Activated CD4-positive, alpha-beta T cell treated with anti-CD3 and anti-CD28 coated beads for 36 hours (primary cell): ENCODE data around the gene PHKA1. TPM values are rescaled to one million over a fixed set of nuclear protein-coding genes. Genes with fewer than 3 reads are reported as not detected.
"Not testable (repeated sequence)": the region's sequence is repeated elsewhere in the genome, so short reads cannot be mapped to it uniquely, and the experiment has no call there.

Source experiments
- ATAC-seq: fragments of 200-7000 bp; cut with Tn5 transposase; one replicate; pipeline ENCODE4 v1.10.0; 2021; ENCODE audit warnings: mild to moderate bottlenecking, moderate library complexity
- CTCF ChIA-PET: fragments of 350-600 bp; sonication (Branson Sonifier 250); formaldehyde crosslinking; loops from one replicate; lab custom pipeline; 2021; ENCODE audit warnings: antibody characterized with exemption; lab: Charles Lee
- POLR2A ChIA-PET: fragments of 350-600 bp; sonication (Branson Sonifier 250); formaldehyde crosslinking; loops from one replicate; lab custom pipeline; 2021; ENCODE audit warnings: antibody characterized with exemption, inconsistent platforms; lab: Charles Lee
- DNase-seq: peaks from one replicate; pipeline ENCODE4 v3.0.0-alpha.2; 2020
- H3K27ac Mint-ChIP-seq: one replicate; pipeline ENCODE4 v1.8.0; 2021; ENCODE audit warnings: mixed read lengths
- H3K27me3 Mint-ChIP-seq: one replicate; pipeline ENCODE4 v1.8.0; 2021; ENCODE audit warnings: mixed read lengths
- H3K36me3 Mint-ChIP-seq: one replicate; pipeline ENCODE4 v1.8.0; 2021; ENCODE audit warnings: low read depth, mixed read lengths
- H3K4me1 Mint-ChIP-seq: one replicate; pipeline ENCODE4 v1.8.0; 2021; ENCODE audit warnings: mixed read lengths
- H3K4me3 Mint-ChIP-seq: one replicate; pipeline ENCODE4 v1.8.0; 2021; ENCODE audit warnings: mild to moderate bottlenecking, moderate library complexity, mixed read lengths
- H3K9me3 Mint-ChIP-seq: one replicate; pipeline ENCODE4 v1.8.0; 2021; ENCODE audit warnings: low read depth, mixed read lengths
- intact Hi-C, 2 experiments: fragments of 100-400 bp; cut with DNase I in 1 of 2; cut with micrococcal nuclease in 1 of 2; formaldehyde crosslinking; loops; one replicate each; pipeline versions ENCODE4 v1.14.2 to v1.15.1; 2022 to 2024; cut with DNase I, micrococcal nuclease
- total RNA-seq, 2 experiments: library from RNA; stranded (reverse); gene quantifications; one replicate each; pipeline ENCODE4 v1.2.3, GENCODE V29; 2021

Gene PHKA1
- total RNA-seq, 2 experiments from 2014 or later, result 8.7 to 9.4 TPM

DNA sequence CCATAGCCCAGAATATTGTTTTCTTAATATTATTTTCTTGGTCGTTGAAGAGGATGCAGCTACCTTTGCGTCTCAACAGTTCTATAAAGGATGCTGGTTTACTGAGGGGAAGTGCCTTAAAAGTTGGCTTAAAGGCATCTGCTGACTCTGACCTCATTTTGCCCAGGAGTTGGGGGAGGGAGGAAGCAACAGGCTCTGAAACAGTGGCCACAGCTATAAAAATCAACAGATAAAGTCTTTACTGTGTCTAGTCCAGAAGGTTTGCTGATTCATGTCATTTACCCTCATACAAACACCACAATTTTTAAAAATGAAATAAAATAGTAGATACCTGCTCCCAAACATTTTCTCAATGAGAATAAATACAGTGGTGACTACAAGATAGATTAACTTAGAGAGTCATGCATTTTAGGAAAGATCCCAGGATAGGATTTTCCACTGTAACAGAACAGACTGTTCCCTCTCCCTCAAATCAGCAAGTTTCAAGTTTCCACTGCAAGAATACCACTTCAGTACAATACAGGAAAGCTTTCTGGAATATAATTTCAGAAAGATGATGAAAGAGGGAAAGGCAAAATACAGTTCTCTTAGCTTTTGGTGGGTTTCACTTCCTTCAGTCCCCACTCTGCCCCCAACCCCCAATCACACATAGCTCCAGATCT is 1.9 kb downstream of the PHKA1 start:
- intact Hi-C loops, result loop anchor here (5.0 kb wide), 3 partner anchors 90 to 435 kb away; partner anchors contain the start of genes HDAC8 (in 2 of the 2) and RPS4X (in 1 of the 2)
- peaks cover 3% of the 10 kb centered on the region for H3K27me3 Mint-ChIP-seq
- H3K9me3 Mint-ChIP-seq, result no peaks in the 10 kb centered on the region
- ChIA-PET POLR2A (interaction anchor here (0.7 kb wide), 1 partner anchor 1526 kb away, joined by 4 read pairs; no protein-coding TSS in a partner anchor), CTCF (no interaction called here)
- no peak for ATAC-seq
- H3K4me3 Mint-ChIP-seq, result peak overlapping the region; percentile 74
- H3K4me1 Mint-ChIP-seq, result peaks cover 13% of the 10 kb centered on the region
- H3K36me3 Mint-ChIP-seq, result peaks cover 6% of the 10 kb centered on the region
- DNase-seq, result no peak
- no peak overlapping the region for H3K27ac Mint-ChIP-seq

DNA sequence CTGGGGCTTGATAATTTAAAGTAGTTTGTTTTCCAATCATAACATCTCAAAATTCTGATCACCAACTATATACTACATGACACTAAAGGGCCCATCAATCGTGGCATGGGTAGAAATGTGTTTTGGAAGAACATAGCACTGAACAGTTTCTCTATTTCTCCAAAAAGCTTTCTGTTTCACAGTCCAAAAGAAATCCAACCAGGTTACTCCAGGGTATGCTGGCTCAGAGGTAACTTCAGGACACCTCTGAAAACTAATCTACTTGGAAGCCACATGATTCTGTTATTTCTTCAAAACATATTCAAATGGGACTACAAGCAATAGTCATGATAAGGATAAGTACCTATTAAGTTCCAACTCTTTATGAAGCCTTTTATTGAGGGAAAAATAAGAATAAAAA is 8.3 kb downstream of the PHKA1 start:
- peaks cover 3% of the 10 kb centered on the region for H3K4me1 Mint-ChIP-seq
- no peak overlapping the region for H3K27ac Mint-ChIP-seq
- no peak for DNase-seq
- ATAC-seq, result no peak
- H3K36me3 Mint-ChIP-seq, result peaks cover 13% of the 10 kb centered on the region
- no peaks in the 10 kb centered on the region for H3K9me3 Mint-ChIP-seq
- H3K27me3 Mint-ChIP-seq, result no peaks in the 10 kb centered on the region
- ChIA-PET CTCF (no interaction called here), POLR2A (no interaction called here)
- intact Hi-C loops, result loop anchor here in 1 of 2 experiments (10.0 kb wide), 1 partner anchor 61 kb away; no protein-coding TSS in a partner anchor
- H3K4me3 Mint-ChIP-seq, result no peak overlapping the region

DNA sequence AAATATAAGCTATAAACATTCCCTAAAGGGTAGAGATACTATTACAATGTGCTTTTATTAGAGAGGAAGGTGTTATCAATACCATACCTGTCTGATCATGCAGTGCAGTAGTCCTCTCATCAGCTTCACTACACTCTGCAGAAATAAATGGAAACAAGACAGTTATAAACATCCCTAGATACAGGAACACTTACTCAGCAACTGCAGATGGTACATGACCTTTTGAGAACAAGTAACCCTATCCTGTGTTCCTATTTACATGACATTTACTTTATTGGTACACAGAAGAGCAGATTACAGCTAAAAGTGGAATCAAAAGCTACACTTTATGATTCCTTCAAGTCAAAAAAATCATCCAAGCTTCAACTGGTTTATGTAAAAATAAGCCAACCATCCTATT is 9.0 kb downstream of the PHKA1 start:
- Mint-ChIP-seq H3K27me3 (no peaks in the 10 kb centered on the region), H3K9me3 (no peaks in the 10 kb centered on the region), H3K27ac (no peak overlapping the region), H3K4me1 (peaks cover 3% of the 10 kb centered on the region), H3K4me3 (no peak overlapping the region), H3K36me3 (peaks cover 13% of the 10 kb centered on the region)
- ATAC-seq (no peak), DNase-seq (no peak)
- ChIA-PET POLR2A (no interaction called here), CTCF (no interaction called here)
- intact Hi-C loops, result loop anchor here in 1 of 2 experiments (10.0 kb wide), 1 partner anchor 60 kb away; no protein-coding TSS in a partner anchor

DNA sequence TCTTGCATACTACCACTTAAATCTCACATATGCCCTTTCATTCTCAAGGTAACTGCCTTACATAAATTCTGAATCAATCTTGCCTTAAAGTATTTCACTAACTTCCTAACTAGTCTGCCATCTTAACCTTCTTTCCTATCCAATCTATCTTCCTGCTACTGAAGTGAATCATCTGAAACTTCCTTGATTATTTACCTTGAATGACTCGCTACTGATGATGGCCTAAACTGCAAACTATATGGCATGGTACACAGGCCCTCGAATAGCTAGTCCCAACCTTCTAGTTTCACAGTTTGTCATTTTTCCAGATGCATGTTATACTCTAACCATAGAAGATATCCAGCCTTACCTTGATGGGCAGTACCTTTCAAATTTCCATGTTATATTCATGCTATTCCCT is 19.9 kb downstream of the PHKA1 start:
- peaks cover 4% of the 10 kb centered on the region for H3K4me1 Mint-ChIP-seq
- CTCF ChIA-PET, result no interaction called here
- H3K4me3 Mint-ChIP-seq, result no peak overlapping the region
- H3K36me3 Mint-ChIP-seq, result peaks cover 5% of the 10 kb centered on the region
- H3K27me3 Mint-ChIP-seq, result no peaks in the 10 kb centered on the region
- no peaks in the 10 kb centered on the region for H3K9me3 Mint-ChIP-seq
- DNase-seq, result no peak
- ATAC-seq, result no peak
- POLR2A ChIA-PET, result no interaction called here
- no peak overlapping the region for H3K27ac Mint-ChIP-seq
- intact Hi-C loops, result no loop called here

DNA sequence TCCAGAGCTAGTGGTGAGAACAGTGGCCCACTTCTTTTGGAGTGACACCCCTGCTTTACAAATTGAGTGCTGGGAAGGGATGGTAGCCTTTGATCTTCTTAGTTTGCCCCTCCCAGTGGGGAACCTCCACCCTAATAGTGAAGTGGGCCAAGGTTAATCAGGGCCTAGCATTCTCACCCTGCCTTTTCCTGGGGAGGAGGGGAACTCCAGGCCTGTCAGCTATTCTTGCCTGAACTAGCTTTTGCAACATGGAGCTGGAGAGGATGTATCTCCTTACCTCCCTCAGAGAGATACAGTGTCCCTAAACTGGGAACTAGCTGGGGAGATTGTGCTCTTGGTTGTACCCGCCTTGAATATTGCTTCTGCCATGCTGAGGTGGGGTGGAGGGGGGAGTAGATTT is 20.6 kb downstream of the PHKA1 start:
- Mint-ChIP-seq H3K4me3 (no peak overlapping the region), H3K27ac (no peak overlapping the region), H3K4me1 (peaks cover 4% of the 10 kb centered on the region), H3K36me3 (peaks cover 5% of the 10 kb centered on the region), H3K9me3 (no peaks in the 10 kb centered on the region), H3K27me3 (no peaks in the 10 kb centered on the region)
- ChIA-PET POLR2A (no interaction called here), CTCF (no interaction called here)
- intact Hi-C loops, result no loop called here
- DNase-seq (no peak), ATAC-seq (no peak)

DNA sequence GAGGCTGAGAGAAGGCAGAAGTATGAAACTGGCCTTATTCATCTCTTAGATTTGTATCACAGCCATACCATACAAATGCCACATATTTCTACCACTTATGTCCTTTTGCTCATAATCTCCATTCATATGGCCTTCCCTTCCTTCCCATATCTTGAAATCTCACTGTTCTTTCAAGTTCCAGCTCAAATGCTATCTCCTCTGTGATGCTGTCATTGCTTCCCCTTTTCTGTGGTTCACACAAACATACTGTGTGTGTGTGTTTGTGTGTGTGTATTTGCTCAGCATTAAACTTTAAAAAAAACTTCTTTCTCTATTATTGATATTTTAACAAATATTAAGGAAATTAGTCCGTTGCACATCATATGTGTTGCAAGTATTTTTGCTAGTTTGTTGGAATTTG is 26.7 kb downstream of the PHKA1 start:
- intact Hi-C loops, result no loop called here
- H3K27me3 Mint-ChIP-seq, result no peaks in the 10 kb centered on the region

DNA sequence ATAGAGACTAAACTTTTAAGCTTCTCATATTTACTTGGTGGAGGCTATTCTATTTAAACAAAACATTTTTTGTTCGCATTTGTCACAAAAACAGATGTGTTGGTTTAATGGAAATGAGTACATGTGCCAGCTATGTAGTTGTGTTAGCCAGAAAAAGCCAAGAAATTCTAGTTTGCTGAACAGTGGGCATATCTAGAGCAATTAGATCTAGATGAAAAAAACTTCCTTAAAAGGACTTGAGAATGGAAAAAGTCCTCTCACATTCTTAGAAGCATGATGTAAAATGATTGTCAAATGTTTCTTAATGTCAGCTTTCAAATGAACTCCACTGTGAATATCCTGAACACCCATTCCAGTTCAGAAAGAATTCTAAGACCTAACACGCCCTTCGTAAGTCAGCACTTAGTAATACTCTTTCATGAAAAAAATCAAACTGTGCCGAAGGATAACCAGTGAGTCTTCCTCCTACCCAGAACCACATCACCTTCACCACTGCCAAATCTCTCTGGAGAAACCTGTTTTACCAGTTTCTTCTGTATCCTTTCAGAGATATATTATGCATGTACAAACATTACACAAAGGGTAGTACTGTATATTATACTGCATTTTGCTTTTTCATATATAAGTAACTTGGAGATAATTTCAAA is 28.2 kb downstream of the PHKA1 start:
- H3K4me1 Mint-ChIP-seq, result peaks cover 2% of the 10 kb centered on the region
- no peaks in the 10 kb centered on the region for H3K9me3 Mint-ChIP-seq
- intact Hi-C loops, result no loop called here
- no peak for ATAC-seq
- no peak for DNase-seq
- ChIA-PET CTCF (no interaction called here), POLR2A (no interaction called here)
- peaks cover 4% of the 10 kb centered on the region for H3K36me3 Mint-ChIP-seq
- no peaks in the 10 kb centered on the region for H3K27me3 Mint-ChIP-seq
- no peak overlapping the region for H3K4me3 Mint-ChIP-seq
- H3K27ac Mint-ChIP-seq, result no peak overlapping the region

More for the DNA sequence above, 26.7 kb downstream of the PHKA1 start:
- no peak overlapping the region for H3K4me3 Mint-ChIP-seq
- ChIA-PET POLR2A (no interaction called here), CTCF (no interaction called here)
- peaks cover 4% of the 10 kb centered on the region for H3K36me3 Mint-ChIP-seq
- no peak overlapping the region for H3K27ac Mint-ChIP-seq
- DNase-seq (no peak), ATAC-seq (no peak)
- no peaks in the 10 kb centered on the region for H3K9me3 Mint-ChIP-seq
- peaks cover 2% of the 10 kb centered on the region for H3K4me1 Mint-ChIP-seq

DNA sequence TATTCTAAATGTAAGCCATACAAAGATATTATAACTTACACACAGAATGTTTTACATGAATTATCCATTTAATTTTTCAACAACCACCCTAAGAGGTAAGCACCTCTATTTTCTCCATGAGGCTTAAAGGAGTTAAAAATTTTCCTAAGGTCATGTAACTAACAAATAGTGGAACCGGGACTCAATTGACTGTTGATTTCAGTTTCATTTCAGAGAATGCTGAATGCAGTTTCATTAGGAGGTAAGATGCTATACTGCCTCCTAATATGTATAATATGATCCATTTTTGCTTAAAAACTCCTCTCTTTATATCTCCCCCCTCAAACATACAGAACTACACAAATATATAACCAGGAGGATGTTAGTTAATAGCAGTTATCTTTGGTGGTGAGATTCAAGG is 29.1 kb downstream of the PHKA1 start:
- peaks cover 6% of the 10 kb centered on the region for H3K36me3 Mint-ChIP-seq
- CTCF ChIA-PET, result no interaction called here
- POLR2A ChIA-PET, result no interaction called here
- no peaks in the 10 kb centered on the region for H3K9me3 Mint-ChIP-seq
- H3K4me3 Mint-ChIP-seq, result no peak overlapping the region
- peaks cover 2% of the 10 kb centered on the region for H3K4me1 Mint-ChIP-seq
- no peak overlapping the region for H3K27ac Mint-ChIP-seq
- ATAC-seq, result no peak
- DNase-seq, result no peak
- intact Hi-C loops, result no loop called here
- H3K27me3 Mint-ChIP-seq, result no peaks in the 10 kb centered on the region

DNA sequence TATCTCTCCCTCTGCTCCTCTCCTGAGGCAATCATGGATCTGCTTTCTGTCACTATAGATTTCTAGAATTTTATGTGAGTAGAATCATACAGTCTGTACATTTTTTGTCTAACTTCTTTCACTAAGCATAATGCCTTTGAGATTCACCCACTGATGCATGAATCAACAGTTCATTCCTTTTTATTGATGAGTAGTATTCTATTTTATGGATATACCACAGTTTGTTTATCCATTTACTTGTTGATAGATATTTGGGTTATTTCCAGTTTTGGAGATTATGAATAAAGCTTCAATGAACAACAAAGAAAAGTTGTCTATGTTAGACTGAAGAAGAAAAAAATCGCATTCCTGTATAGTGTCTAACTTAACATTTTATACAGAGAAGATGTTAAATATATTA is 30.5 kb downstream of the PHKA1 start:
- H3K27ac Mint-ChIP-seq, result no peak overlapping the region
- ATAC-seq (no peak), DNase-seq (no peak)
- no peak overlapping the region for H3K4me3 Mint-ChIP-seq
- H3K9me3 Mint-ChIP-seq, result no peaks in the 10 kb centered on the region
- CTCF ChIA-PET, result no interaction called here
- intact Hi-C loops, result no loop called here
- H3K27me3 Mint-ChIP-seq, result no peaks in the 10 kb centered on the region
- peaks cover 12% of the 10 kb centered on the region for H3K36me3 Mint-ChIP-seq
- peaks cover 2% of the 10 kb centered on the region for H3K4me1 Mint-ChIP-seq
- POLR2A ChIA-PET, result no interaction called here

DNA sequence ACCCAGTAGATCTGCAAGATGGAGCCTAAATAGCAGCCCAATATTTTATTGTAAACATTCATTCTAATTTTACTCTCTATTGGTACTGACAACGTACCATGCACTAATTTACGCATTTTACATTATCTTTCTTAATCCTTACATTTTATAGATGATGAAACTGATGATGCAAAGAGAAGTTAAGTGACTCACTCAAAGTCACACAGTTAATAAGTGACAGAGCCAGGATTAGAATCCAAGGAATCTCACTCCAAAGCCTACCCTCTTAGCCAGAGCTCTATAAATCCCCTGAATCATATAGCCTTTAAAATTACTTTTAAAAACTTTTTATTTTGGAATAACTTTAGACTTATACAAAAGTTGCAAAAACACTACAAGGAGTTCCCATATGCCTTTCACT is 37.6 kb downstream of the PHKA1 start:
- H3K27me3 Mint-ChIP-seq, result no peaks in the 10 kb centered on the region
- no peaks in the 10 kb centered on the region for H3K4me1 Mint-ChIP-seq
- no peak for DNase-seq
- CTCF ChIA-PET, result no interaction called here
- H3K27ac Mint-ChIP-seq, result no peak overlapping the region
- peaks cover 15% of the 10 kb centered on the region for H3K36me3 Mint-ChIP-seq
- intact Hi-C loops, result no loop called here
- POLR2A ChIA-PET, result no interaction called here
- no peak for ATAC-seq
- no peak overlapping the region for H3K4me3 Mint-ChIP-seq
- H3K9me3 Mint-ChIP-seq, result no peaks in the 10 kb centered on the region

DNA sequence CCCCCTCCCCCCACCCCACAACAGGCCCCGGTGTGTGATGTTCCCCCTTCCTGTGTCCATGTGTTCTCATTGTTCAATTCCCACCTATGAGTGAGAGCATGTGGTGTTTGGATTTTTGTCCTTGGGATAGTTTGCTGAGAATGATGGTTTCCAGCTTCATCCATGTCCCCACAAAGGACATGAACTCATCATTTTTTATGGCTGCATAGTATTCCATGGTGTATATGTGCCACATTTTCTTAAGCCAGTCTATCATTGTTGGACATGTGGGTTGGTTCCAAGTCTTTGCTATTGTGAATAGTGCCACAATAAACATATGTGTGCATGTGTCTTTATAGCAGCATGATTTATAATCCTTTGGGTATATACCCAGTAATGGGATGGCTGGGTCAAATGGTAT is 40.2 kb downstream of the PHKA1 start:
- H3K27me3 Mint-ChIP-seq, CTCF ChIA-PET, ATAC-seq, H3K4me1 Mint-ChIP-seq, intact Hi-C loops, H3K27ac Mint-ChIP-seq, H3K9me3 Mint-ChIP-seq, H3K4me3 Mint-ChIP-seq, POLR2A ChIA-PET, DNase-seq: not testable (repeated sequence)
- peaks cover 11% of the 10 kb centered on the region for H3K36me3 Mint-ChIP-seq

DNA sequence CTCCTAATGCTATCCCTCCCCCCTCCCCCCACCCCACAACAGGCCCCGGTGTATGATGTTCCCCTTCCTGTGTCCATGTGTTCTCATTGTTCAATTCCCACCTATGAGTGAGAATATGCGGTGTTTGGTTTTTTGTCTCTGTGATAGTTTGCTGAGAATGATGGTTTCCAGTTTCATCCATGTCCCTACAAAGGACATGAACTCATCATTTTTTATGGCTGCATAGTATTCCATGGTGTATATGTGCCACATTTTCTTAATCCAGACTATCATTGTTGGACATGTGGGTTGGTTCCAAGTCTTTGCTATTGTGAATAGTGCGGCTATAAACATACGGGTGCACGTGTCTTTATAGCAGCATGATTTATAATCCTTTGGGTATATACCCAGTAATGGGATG is 44.6 kb downstream of the PHKA1 start:
- H3K36me3 Mint-ChIP-seq, CTCF ChIA-PET, H3K9me3 Mint-ChIP-seq: not testable (repeated sequence)

More for the DNA sequence above, 44.6 kb downstream of the PHKA1 start:
- POLR2A ChIA-PET, H3K4me1 Mint-ChIP-seq, H3K27me3 Mint-ChIP-seq, DNase-seq, H3K27ac Mint-ChIP-seq, ATAC-seq, H3K4me3 Mint-ChIP-seq: not testable (repeated sequence)
- intact Hi-C loops, result loop anchor here in 1 of 2 experiments (5.0 kb wide), 1 partner anchor 52 kb away; no protein-coding TSS in a partner anchor
